ENCODE measurements around the gene ZNF70. TPM values are rescaled to one million over a fixed set of nuclear protein-coding genes. Genes with fewer than 3 reads are reported as not detected.

ZNF70 gene
- 2.2 and 2.3 TPM in 2 replicates for total RNA-seq

GRCh38 chr22:23750714-23751440 is at the start of gene ZNF70:
Gene ZNF70 (minus strand): TSS chr22:23751112. CDS start chr22:23745140, 5,972 bp downstream.
- DNase-seq: peak; percentile 80

DNA sequence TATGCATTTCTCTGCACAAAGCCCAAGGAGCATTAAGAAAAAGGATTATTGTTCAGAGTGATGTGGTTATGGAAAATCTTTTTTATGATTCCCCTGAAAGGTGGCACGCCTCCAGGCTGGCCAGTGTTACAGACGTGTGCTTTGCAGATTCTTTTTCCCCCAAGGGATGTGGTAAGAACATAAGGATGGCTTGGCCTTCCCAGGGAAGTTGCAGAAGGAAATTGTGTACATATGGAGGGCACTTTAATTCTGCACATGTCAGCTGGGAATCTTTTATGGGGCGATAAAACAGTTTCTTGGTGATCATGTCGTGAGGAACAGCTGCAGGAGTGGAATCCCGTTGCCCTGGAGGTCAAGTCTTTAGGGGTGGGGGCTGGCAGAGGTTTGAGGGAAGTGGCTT is 45.5 kb upstream of the ZNF70 start:
- DNase-seq: no peak

GRCh38 chr22:23793326-23793725 is 42.4 kb upstream of the ZNF70 start:
- no peak for DNase-seq

DNA sequence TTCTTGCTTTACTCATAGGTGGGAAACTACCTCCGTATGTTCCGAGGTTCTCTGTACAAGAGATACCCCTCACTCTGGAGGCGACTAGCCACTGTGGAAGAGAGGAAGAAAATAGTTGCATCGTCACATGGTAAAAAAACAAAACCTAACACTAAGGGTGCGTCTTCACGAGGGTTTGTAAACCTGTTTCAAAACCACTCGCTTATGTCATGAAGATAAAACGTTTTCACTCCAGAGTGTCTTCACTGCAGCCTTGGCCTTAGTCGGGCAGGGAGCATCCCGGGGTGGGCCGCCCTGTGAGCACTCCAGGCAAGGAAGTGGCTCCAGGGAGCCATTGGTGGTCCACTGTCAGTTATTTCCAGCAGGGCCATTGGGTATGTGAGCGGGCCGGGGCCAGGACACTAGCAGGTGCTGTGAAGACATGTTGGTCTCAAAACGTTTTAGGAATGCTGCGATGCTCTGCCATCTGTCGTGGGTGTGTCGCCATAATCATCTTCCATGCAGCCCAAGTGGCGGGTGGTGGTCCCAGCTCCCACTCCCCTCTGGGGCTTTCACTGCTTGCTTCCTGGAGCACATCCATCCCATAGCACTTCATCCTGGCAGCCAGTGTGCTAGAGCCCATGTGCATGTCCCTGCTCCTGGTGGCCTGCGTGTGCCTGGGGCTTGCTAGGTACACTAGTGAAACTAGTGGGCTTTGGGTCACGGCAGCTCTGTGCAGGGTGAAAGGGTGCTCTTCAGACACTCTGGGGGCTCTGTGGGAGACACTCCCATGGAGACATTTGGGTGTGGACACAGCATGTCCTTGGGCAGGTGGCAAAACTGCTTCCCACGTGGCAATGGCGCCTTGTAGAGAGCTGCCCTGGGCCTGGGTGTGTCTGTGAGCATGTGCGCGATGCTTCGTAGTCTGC is 41.1 kb upstream of the ZNF70 start:
- no peak for DNase-seq

- no peak for DNase-seq
Observed at GRCh38 chr22:23790819-23791737, 40.2 kb upstream of the ZNF70 start.

DNA sequence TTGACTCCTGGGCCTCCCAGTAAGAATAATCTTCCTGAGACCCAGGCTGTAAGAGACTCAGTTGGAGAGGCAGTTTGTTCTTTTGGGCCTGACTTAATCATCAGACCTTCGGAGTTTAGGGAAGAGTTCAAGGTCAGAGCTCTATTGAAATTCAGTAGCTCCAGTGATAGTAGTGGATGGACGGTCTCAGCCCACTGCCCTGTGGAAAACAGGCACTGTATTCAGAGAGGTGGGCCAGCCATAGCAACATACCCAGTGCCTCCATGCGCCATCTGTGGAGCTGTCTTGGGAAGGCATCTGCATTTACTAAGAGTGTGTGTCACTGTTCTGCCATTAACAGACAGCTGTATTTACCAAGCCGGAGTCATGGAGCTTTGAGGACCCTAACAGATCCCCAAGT is 38.7 kb upstream of the ZNF70 start:
- DNase-seq: peak; percentile 17

GRCh38 chr22:23789121-23789520 is 38.2 kb upstream of the ZNF70 start:
- no peak for DNase-seq

- DNase-seq: no peak
Observed at GRCh38 chr22:23787910-23788309, 37.0 kb upstream of the ZNF70 start.

- DNase-seq: no peak
Observed at GRCh38 chr22:23787600-23787896, 36.6 kb upstream of the ZNF70 start.

DNA sequence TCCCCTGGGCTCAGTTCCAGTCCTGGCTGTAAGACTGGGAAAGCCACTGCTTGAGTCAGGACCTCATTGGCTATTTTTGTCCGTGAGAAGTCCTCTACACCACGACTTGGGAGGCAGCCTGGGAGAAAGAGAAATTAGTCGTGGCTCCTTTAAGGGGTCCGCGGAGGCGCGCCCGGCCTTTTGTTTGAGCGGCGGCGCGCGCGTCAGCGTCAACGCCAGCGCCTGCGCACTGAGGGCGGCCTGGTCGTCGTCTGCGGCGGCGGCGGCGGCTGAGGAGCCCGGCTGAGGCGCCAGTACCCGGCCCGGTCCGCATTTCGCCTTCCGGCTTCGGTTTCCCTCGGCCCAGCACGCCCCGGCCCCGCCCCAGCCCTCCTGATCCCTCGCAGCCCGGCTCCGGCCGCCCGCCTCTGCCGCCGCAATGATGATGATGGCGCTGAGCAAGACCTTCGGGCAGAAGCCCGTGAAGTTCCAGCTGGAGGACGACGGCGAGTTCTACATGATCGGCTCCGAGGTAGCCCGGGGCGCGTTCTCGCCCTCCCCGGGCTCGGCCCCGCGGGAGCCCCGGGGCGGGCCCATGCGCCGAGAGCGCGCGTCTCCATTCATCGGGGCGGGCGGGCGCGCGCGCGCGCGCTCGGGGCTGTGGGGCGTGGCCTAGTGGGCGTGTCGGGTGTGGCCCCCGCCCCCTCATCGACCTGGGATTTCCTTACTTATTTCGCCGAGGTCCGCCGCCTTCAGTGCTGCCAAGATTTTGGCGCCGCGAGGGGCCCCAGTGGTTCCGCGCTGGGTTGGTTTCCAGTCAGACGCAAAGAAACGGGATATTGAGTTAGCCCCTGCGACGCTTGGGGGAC is 36.1 kb upstream of the ZNF70 start, which contains the start of gene SMARCB1:
Gene SMARCB1, plus strand, starts transcription at position 215 of the 848 bp plus-strand sequence. Its CDS starts 204 bp downstream, at position 419.
- DNase-seq: peak; percentile 92

DNA sequence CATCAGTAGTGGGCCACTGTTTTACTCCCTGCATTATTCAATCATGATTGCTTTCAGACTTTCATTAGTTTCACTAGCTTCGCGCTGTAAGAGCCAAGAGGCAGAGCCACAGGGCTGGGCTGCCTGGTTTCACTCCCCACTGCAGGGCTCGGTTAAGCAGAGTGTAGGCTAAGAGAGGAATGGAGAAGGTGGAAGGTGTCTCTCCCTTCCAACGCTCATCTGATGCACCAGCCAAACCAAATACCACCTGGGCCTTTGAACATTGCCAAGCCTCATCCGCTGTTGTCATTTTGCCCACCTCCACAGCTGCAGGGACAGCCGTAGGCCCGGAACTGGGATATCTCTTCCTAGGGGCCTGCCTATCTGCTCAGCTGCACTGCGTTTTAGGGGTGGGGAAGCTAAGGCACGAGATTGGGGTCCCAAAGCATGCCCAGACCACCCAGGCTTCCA is 35.4 kb upstream of the ZNF70 start:
- DNase-seq: no peak

DNA sequence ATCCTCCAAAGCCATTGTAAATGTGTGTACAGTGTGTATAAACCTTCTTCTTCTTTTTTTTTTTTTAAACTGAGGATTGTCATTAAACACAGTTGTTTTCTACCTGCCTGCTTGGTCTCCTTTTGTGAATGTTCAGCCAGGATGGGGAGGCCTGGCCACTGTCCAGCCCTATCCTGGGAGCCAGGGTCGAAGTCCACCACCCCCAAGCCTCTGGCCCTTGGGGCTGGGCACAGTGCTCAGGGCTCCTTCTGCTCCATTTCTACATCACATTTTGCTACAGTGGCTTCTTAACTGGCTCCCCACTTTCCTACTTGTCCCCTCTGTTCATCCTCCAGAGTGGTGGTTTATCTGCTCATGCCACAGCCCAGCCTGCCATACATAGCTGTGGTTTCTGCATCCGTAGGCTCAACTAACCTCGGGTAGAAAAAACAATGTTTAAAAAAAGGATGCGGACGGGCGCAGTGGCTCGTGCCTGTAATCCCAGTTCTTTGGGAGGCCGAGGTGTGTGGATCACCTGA is 33.4 kb upstream of the ZNF70 start:
- DNase-seq: no peak

DNA sequence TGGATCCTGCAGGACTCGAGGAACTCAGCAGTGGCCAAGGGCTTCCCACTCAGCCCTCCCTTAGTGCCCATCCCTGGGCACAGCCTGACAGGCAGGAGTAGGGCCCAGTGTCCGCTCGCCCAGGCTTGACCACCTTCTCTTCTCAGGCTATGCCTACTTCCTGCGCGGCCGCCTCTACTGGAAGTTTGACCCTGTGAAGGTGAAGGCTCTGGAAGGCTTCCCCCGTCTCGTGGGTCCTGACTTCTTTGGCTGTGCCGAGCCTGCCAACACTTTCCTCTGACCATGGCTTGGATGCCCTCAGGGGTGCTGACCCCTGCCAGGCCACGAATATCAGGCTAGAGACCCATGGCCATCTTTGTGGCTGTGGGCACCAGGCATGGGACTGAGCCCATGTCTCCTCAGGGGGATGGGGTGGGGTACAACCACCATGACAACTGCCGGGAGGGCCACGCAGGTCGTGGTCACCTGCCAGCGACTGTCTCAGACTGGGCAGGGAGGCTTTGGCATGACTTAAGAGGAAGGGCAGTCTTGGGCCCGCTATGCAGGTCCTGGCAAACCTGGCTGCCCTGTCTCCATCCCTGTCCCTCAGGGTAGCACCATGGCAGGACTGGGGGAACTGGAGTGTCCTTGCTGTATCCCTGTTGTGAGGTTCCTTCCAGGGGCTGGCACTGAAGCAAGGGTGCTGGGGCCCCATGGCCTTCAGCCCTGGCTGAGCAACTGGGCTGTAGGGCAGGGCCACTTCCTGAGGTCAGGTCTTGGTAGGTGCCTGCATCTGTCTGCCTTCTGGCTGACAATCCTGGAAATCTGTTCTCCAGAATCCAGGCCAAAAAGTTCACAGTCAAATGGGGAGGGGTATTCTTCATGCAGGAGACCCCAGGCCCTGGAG is 32.6 kb upstream of the ZNF70 start:
- no peak for DNase-seq

- no peak for DNase-seq
Observed at GRCh38 chr22:23782703-23783102, 31.8 kb upstream of the ZNF70 start.

DNA sequence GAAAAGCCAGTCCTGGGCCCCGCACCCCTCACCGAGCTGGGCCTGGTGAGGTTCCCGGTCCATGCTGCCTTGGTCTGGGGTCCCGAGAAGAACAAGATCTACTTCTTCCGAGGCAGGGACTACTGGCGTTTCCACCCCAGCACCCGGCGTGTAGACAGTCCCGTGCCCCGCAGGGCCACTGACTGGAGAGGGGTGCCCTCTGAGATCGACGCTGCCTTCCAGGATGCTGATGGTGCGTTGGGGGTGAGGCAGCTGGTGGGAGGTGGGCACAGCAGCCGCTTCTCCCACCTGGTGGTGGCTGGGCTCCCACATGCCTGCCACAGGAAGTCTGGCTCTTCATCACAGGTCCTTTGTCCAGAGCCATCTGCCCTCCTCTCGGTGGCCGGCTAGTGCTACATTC is 31.3 kb upstream of the ZNF70 start:
- DNase-seq: no peak

DNA sequence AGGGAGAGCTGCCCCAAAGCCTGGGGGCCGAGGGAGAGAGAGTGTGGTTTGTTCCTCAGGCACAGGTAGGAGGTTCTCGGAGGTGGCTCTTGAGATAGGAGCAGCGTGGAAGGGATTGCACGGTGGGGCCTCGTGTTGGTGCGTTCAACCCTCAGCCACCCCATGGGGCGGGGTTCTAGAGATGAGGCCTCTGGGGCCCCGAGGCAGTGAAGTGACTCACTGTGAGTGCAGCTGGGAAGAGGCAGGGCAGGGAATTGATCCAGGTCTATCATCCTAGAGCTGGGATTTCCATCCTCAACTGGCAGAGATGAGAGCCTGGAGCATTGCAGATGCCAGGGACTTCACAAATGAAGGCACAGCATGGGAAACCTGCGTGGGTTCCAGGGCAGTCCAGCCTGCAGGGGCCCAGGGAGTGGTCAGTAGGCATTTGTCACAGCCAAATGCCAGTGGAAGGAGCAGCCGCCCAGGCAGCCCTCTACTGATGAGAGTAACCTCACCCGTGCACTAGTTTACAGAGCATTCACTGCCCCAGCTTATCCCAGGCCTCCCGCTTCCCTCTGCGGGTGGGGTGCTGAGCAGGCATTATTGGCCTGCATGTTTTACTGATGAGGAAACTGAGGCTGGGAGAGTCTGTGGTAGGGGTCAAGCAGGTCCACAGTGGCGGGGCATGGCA is 30.7 kb upstream of the ZNF70 start:
- no peak for DNase-seq

- no peak for DNase-seq
Observed at GRCh38 chr22:23781065-23781464, 30.2 kb upstream of the ZNF70 start.

DNA sequence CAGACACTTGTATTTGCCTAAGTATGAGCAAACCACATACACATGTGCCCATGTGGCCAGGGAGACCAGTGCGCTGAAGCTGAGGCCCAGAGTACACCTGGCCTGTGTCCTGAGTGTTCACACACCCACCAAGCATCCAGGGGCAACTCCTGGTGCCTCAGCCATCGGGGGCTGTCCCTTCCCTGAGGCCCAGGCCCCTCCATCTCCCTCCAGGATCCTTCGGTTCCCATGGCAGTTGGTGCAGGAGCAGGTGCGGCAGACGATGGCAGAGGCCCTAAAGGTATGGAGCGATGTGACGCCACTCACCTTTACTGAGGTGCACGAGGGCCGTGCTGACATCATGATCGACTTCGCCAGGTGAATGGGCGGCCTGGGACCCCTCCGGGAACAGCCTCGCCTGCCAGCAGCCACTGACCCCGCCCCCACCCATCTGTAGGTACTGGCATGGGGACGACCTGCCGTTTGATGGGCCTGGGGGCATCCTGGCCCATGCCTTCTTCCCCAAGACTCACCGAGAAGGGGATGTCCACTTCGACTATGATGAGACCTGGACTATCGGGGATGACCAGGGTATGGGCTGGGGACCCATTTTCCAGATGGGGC is 29.3 kb upstream of the ZNF70 start:
- DNase-seq: no peak

DNA sequence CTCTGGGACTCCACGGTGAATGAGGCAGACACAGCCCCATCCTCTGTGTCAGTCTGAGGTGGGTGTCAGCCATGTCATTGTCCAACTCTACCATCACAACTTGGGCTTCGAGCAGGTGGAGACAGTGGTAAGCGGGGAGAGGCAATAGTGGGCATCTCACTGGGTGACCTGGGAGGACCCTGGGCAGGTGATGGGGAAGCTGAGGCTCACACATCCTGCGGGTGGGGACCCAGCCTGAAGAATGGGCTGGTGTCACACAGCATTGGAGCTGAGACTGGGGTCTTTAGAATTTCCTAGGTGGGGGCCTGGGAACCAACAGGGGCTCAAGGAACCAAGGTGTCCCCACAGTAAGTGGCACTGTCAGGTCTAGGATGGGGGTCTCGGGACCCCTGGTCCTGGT is 28.8 kb upstream of the ZNF70 start:
- no peak for DNase-seq

Measured in dermis blood vessel endothelial cell (primary cell).